WTC11 (cell line): ENCODE results near the gene CPXM2. TPM values are rescaled to one million over a fixed set of nuclear protein-coding genes. Genes with fewer than 3 reads are reported as not detected.

Experiments used
- ATAC-seq: fragments of 200-7000 bp; cut with Tn5 transposase; 2 replicates; pipeline ENCODE4 v1.10.0; 2021; ENCODE audit warnings: mild to moderate bottlenecking, moderate library complexity
- CTCF ChIA-PET: fragments of 300-600 bp; sonication (Branson Sonifier 250); formaldehyde crosslinking; loops from one replicate; lab custom pipeline; 2021; ENCODE audit warnings: antibody characterized with exemption; lab: Charles Lee
- POLR2A ChIA-PET: fragments of 350-600 bp; sonication (Branson Sonifier 250); formaldehyde crosslinking; loops from one replicate; lab custom pipeline; 2021; ENCODE audit warnings: antibody characterized with exemption; lab: Charles Lee
- DNase-seq: peaks from one replicate; pipeline ENCODE4 v3.0.0; 2021; ENCODE audit warnings: low spot score
- H3K27ac Mint-ChIP-seq: 2 replicates; pipeline ENCODE4 v1.8.0; 2021; ENCODE audit warnings: mixed read lengths
- H3K27me3 Mint-ChIP-seq: 2 replicates; pipeline ENCODE4 v1.8.0; 2021; ENCODE audit warnings: low read depth, mild to moderate bottlenecking, moderate library complexity, mixed read lengths
- H3K36me3 Mint-ChIP-seq: 2 replicates; pipeline ENCODE4 v1.8.0; 2021; ENCODE audit warnings: mixed read lengths
- H3K4me1 Mint-ChIP-seq: 2 replicates; pipeline ENCODE4 v1.8.0; 2022; ENCODE audit warnings: mixed read lengths
- H3K4me3 Mint-ChIP-seq: 2 replicates; pipeline ENCODE4 v1.8.0; 2021; ENCODE audit warnings: mild to moderate bottlenecking, moderate library complexity, mixed read lengths
- H3K9me3 Mint-ChIP-seq: 2 replicates; pipeline ENCODE4 v1.8.0; 2021; ENCODE audit warnings: mixed read lengths
- CBFB ChIP-seq: sonication (generic); formaldehyde crosslinking; IDR thresholded peaks from 2 replicates; pipeline ENCODE4 v1.8.1; 2022; ENCODE audit warnings: mild to moderate bottlenecking, low read depth, missing genetic modification reagents
- HMGA2 ChIP-seq: fragments of 250-450 bp; sonication (Bioruptor Pico); IDR thresholded peaks from 2 replicates; pipeline ENCODE4 v1.4.0; 2021; ENCODE audit warnings: mild to moderate bottlenecking, moderate library complexity
- JUN ChIP-seq: sonication (generic); formaldehyde crosslinking; IDR thresholded peaks from 2 replicates; pipeline ENCODE4 v1.8.0; 2023; ENCODE audit warnings: mild to moderate bottlenecking, missing genetic modification reagents
- NFATC4 ChIP-seq: fragments of 250-450 bp; sonication (Bioruptor Pico); IDR thresholded peaks from 2 replicates; pipeline ENCODE4 v1.9.0; 2021; ENCODE audit warnings: mild to moderate bottlenecking
- NFYB ChIP-seq: sonication (generic); formaldehyde crosslinking; conservative IDR thresholded peaks from 2 replicates; pipeline ENCODE4 v1.8.0; 2022; ENCODE audit warnings: low read depth, missing genetic modification reagents
- NR1H2 ChIP-seq: sonication (generic); formaldehyde crosslinking; IDR thresholded peaks from 2 replicates; pipeline ENCODE4 v1.9.0; 2021; ENCODE audit warnings: mild to moderate bottlenecking, moderate library complexity, missing genetic modification reagents
- OVOL2 ChIP-seq: fragments of 250-450 bp; sonication (Bioruptor Pico); IDR thresholded peaks from 2 replicates; pipeline ENCODE4 v1.9.0; 2021; ENCODE audit warnings: mild to moderate bottlenecking, borderline replicate concordance
- PRRX2 ChIP-seq: fragments of 250-450 bp; sonication (Bioruptor Pico); IDR thresholded peaks from 2 replicates; pipeline ENCODE4 v1.8.0; 2021; ENCODE audit warnings: mild to moderate bottlenecking
- RORB ChIP-seq: fragments of 250-450 bp; sonication (Bioruptor Pico); IDR thresholded peaks from 2 replicates; pipeline ENCODE4 v1.9.0; 2021; ENCODE audit warnings: mild to moderate bottlenecking
- ZBTB21 ChIP-seq: sonication (generic); formaldehyde crosslinking; IDR thresholded peaks from 2 replicates; pipeline ENCODE4 v1.8.1; 2023; ENCODE audit warnings: mild to moderate bottlenecking, missing genetic modification reagents, borderline replicate concordance
- ZNF232 ChIP-seq: sonication (generic); formaldehyde crosslinking; IDR thresholded peaks from 2 replicates; pipeline ENCODE4 v1.8.0; 2022; ENCODE audit warnings: mild to moderate bottlenecking, missing genetic modification reagents
- total RNA-seq: library from RNA; stranded (reverse); gene quantifications from 3 replicates; pipeline ENCODE4 v1.2.3, GENCODE V29; 2021
- TF ChIP-seq, protein P1 (sequence below): sonication (generic); formaldehyde crosslinking; conservative IDR thresholded peaks from 2 replicates; pipeline ENCODE4 v1.8.1; 2023; ENCODE audit warnings: mild to moderate bottlenecking, low read depth, missing genetic modification reagents, moderate library complexity
- TF ChIP-seq, protein P2 (sequence below): sonication (generic); formaldehyde crosslinking; conservative IDR thresholded peaks from 2 replicates; pipeline ENCODE4 v1.8.1; 2022; ENCODE audit warnings: mild to moderate bottlenecking, missing genetic modification reagents
- TF ChIP-seq, protein P3 (sequence below): fragments of 250-450 bp; sonication (Bioruptor Pico); IDR thresholded peaks from 2 replicates; pipeline ENCODE4 v1.9.0; 2021; ENCODE audit warnings: mild to moderate bottlenecking
- TF ChIP-seq, protein P4 (sequence below): sonication (generic); formaldehyde crosslinking; IDR thresholded peaks from 2 replicates; pipeline ENCODE4 v1.8.1; 2022; ENCODE audit warnings: mild to moderate bottlenecking, missing genetic modification reagents, moderate library complexity, borderline replicate concordance
- TF ChIP-seq, protein P5 (sequence below): sonication (generic); formaldehyde crosslinking; IDR thresholded peaks from 2 replicates; pipeline ENCODE4 v1.8.1; 2022; ENCODE audit warnings: low read depth, missing genetic modification reagents, borderline replicate concordance
- TF ChIP-seq, protein P6 (sequence below): fragments of 250-450 bp; sonication (Bioruptor Pico); IDR thresholded peaks from 2 replicates; pipeline ENCODE4 v1.9.0; 2021; ENCODE audit warnings: moderate library complexity, mild to moderate bottlenecking, inconsistent platforms, borderline replicate concordance
- TF ChIP-seq, protein P7 (sequence below): sonication (generic); formaldehyde crosslinking; IDR thresholded peaks from 2 replicates; pipeline ENCODE4 v1.8.1; 2022; ENCODE audit warnings: mild to moderate bottlenecking, moderate library complexity, missing genetic modification reagents
- TF ChIP-seq, protein P8 (sequence below): sonication (generic); formaldehyde crosslinking; IDR thresholded peaks from 2 replicates; pipeline ENCODE4 v1.8.1; 2023; ENCODE audit warnings: mild to moderate bottlenecking, missing genetic modification reagents

CPXM2 gene
- total RNA-seq, 1 experiment from 2014 or later: 3.4 TPM

DNA sequence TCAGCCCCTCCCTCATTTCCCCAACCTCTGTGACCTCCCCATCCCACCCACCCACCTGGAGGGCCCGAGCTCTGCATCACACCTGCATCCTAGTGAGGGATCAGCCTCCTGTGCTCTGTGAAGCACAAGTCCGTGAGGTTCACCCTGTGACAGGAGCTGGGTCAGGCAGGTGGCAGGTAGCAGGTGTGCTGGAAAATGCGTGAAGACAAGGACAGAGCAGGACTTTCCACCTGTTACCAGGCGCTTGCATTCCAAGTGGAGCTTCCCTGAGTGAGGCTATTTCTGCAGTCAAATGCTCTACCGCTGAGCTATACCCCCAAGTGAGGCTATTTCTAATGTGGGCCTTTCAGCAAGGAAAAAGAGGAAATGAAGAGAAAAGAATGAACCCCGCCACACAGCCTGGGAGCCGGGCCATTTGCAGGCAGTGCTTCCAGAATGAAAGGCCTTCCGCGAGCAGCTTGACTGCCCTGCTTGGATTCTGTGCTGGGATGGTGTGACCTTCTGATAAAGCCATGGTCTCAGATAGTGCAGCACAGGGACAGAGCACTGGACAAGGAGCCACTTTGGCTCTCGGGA lies 13.3 kb upstream of the CPXM2 start (continued):
- TF ChIP-seq, protein P1, sequence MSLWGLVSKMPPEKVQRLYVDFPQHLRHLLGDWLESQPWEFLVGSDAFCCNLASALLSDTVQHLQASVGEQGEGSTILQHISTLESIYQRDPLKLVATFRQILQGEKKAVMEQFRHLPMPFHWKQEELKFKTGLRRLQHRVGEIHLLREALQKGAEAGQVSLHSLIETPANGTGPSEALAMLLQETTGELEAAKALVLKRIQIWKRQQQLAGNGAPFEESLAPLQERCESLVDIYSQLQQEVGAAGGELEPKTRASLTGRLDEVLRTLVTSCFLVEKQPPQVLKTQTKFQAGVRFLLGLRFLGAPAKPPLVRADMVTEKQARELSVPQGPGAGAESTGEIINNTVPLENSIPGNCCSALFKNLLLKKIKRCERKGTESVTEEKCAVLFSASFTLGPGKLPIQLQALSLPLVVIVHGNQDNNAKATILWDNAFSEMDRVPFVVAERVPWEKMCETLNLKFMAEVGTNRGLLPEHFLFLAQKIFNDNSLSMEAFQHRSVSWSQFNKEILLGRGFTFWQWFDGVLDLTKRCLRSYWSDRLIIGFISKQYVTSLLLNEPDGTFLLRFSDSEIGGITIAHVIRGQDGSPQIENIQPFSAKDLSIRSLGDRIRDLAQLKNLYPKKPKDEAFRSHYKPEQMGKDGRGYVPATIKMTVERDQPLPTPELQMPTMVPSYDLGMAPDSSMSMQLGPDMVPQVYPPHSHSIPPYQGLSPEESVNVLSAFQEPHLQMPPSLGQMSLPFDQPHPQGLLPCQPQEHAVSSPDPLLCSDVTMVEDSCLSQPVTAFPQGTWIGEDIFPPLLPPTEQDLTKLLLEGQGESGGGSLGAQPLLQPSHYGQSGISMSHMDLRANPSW (CRISPR knock-in tag): no peak
- no peak for TF ChIP-seq ZNF232 (CRISPR knock-in tag)

DNA sequence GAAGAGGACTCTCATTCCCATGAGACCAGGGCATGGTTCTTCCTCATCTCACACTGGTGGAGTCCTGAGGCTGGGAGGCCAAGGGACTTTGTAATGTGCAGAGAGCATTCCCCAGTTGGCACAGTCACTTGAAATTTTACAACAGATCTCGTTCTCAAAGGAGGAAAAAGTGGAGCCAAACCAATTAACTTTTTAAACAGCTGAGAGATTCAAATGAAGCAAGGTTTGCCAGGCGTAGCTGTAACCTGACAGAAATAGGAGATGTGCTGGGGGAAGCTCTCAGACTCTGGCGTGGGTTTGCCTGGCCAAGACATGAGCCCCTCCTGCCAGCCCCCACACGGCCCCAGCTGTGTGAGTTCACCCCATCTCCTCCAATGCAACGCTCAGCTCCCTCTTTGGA lies 12.0 kb upstream of the CPXM2 start:
- Mint-ChIP-seq H3K27me3 (peaks cover 5% of the 10 kb centered on the region; the same call in 1 of the 2 replicates), H3K4me1 (peaks cover 6% of the 10 kb centered on the region), H3K36me3 (peaks cover 15% of the 10 kb centered on the region), H3K9me3 (peaks cover 24% of the 10 kb centered on the region), H3K27ac (no peak overlapping the region), H3K4me3 (no peak overlapping the region)
- ChIA-PET CTCF (interaction anchor here (0.6 kb wide), 1 partner anchor 38 kb away, joined by 3 read pairs; no protein-coding TSS in a partner anchor), POLR2A (no interaction called here)
- ATAC-seq (no peak), DNase-seq (no peak)
- no peak for TF ChIP-seq ZNF232 (CRISPR knock-in tag)
- TF ChIP-seq NFATC4: no peak
- TF ChIP-seq NR1H2 (CRISPR knock-in tag): no peak
- TF ChIP-seq CBFB: no peak
- no peak for TF ChIP-seq OVOL2 (CRISPR knock-in tag)
- TF ChIP-seq, protein P2, sequence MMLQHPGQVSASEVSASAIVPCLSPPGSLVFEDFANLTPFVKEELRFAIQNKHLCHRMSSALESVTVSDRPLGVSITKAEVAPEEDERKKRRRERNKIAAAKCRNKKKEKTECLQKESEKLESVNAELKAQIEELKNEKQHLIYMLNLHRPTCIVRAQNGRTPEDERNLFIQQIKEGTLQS (CRISPR knock-in tag): no peak
- TF ChIP-seq, protein P3, sequence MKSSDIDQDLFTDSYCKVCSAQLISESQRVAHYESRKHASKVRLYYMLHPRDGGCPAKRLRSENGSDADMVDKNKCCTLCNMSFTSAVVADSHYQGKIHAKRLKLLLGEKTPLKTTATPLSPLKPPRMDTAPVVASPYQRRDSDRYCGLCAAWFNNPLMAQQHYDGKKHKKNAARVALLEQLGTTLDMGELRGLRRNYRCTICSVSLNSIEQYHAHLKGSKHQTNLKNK (CRISPR knock-in tag): no peak
- TF ChIP-seq HMGA2: no peak
- no peak for TF ChIP-seq JUN
- TF ChIP-seq, protein P4, sequence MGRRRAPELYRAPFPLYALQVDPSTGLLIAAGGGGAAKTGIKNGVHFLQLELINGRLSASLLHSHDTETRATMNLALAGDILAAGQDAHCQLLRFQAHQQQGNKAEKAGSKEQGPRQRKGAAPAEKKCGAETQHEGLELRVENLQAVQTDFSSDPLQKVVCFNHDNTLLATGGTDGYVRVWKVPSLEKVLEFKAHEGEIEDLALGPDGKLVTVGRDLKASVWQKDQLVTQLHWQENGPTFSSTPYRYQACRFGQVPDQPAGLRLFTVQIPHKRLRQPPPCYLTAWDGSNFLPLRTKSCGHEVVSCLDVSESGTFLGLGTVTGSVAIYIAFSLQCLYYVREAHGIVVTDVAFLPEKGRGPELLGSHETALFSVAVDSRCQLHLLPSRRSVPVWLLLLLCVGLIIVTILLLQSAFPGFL (CRISPR knock-in tag): no peak

DNA sequence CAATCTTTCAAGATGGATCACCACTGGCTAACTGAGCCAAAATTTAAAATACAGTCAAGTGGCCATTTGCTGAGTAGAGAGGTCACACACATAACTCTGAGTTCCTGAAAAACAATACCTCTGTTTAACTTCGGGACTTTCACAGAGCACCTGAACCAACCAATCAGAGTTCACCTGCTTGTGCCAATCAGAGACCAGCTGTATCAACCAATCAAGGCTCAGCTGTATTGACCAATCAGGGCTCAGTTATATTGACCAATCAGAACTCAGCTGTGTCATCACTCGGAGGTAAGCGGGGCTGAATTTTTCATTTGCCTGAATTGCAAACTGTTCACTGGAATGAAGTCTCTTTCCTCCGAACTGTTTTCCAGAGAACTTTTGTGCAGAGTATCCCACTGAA lies 10.0 kb upstream of the CPXM2 start:
- Mint-ChIP-seq H3K27me3 (peaks cover 5% of the 10 kb centered on the region; the same call in 1 of the 2 replicates), H3K27ac (no peak overlapping the region), H3K4me3 (no peak overlapping the region), H3K36me3 (peaks cover 15% of the 10 kb centered on the region), H3K4me1 (no peaks in the 10 kb centered on the region; the same call in 1 of the 2 replicates), H3K9me3 (peaks cover 24% of the 10 kb centered on the region)
- ATAC-seq: no peak; the same call in 1 of the 2 replicates
- ChIA-PET CTCF (interaction anchor here (0.7 to 0.9 kb wide), 2 partner anchors 12 to 214 kb away, joined by 3 read pairs; no protein-coding TSS in a partner anchor), POLR2A (interaction anchor here (0.5 kb wide), 1 partner anchor 1931 kb away, joined by 3 read pairs; no protein-coding TSS in a partner anchor)
- DNase-seq: no peak
- TF ChIP-seq NFYB (CRISPR knock-in tag): peak; percentile 42; the same call in 1 of the 2 replicates
- TF ChIP-seq OVOL2 (CRISPR knock-in tag): no peak

DNA sequence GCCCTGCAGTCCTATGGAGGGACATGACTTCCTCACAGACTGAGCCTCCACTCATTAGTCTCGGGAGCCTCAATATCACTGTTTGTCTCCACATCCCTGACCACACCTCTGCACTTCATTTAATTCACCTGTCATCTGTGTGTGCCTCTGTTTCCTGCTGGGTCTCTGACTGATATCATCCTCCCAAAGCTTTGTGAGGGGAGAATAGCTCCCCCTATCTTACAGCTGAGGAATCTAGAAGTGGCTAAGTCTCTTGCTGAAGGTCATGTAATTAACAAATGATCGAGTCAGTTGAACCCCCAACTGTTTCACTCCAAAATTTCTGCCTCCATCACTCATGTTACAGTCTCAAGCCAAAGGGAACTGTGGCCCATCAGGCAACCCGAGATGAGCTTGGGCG lies 5.5 kb upstream of the CPXM2 start:
- Mint-ChIP-seq H3K36me3 (peaks cover 15% of the 10 kb centered on the region), H3K4me1 (0 out of 2 replicates have a peak, but pooled peaks cover 5% of the 10 kb centered on the region), H3K27ac (no peak overlapping the region), H3K4me3 (no peak overlapping the region), H3K27me3 (peaks cover 17% of the 10 kb centered on the region), H3K9me3 (peaks cover 24% of the 10 kb centered on the region)
- CTCF ChIA-PET: interaction anchor here (0.6 to 2.1 kb wide), 41 partner anchors 8 to 313 kb away, joined by 3 to 22 read pairs (median 4); no protein-coding TSS in a partner anchor
- POLR2A ChIA-PET: no interaction called here
- ATAC-seq (peak; percentile 71), DNase-seq (no peak)
- TF ChIP-seq ZBTB21 (CRISPR knock-in tag) (no peak), RORB (CRISPR knock-in tag) (no peak), PRRX2 (CRISPR knock-in tag) (no peak)
- TF ChIP-seq, protein P5, sequence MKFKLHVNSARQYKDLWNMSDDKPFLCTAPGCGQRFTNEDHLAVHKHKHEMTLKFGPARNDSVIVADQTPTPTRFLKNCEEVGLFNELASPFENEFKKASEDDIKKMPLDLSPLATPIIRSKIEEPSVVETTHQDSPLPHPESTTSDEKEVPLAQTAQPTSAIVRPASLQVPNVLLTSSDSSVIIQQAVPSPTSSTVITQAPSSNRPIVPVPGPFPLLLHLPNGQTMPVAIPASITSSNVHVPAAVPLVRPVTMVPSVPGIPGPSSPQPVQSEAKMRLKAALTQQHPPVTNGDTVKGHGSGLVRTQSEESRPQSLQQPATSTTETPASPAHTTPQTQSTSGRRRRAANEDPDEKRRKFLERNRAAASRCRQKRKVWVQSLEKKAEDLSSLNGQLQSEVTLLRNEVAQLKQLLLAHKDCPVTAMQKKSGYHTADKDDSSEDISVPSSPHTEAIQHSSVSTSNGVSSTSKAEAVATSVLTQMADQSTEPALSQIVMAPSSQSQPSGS: no peak
- TF ChIP-seq, protein P6, sequence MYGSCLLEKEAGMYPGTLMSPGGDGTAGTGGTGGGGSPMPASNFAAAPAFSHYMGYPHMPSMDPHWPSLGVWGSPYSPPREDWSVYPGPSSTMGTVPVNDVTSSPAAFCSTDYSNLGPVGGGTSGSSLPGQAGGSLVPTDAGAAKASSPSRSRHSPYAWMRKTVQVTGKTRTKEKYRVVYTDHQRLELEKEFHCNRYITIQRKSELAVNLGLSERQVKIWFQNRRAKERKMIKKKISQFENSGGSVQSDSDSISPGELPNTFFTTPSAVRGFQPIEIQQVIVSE (CRISPR knock-in tag): no peak
- TF ChIP-seq, protein P7, sequence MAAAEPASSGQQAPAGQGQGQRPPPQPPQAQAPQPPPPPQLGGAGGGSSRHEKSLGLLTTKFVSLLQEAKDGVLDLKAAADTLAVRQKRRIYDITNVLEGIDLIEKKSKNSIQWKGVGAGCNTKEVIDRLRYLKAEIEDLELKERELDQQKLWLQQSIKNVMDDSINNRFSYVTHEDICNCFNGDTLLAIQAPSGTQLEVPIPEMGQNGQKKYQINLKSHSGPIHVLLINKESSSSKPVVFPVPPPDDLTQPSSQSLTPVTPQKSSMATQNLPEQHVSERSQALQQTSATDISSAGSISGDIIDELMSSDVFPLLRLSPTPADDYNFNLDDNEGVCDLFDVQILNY (CRISPR knock-in tag): no peak
- TF ChIP-seq, protein P8, sequence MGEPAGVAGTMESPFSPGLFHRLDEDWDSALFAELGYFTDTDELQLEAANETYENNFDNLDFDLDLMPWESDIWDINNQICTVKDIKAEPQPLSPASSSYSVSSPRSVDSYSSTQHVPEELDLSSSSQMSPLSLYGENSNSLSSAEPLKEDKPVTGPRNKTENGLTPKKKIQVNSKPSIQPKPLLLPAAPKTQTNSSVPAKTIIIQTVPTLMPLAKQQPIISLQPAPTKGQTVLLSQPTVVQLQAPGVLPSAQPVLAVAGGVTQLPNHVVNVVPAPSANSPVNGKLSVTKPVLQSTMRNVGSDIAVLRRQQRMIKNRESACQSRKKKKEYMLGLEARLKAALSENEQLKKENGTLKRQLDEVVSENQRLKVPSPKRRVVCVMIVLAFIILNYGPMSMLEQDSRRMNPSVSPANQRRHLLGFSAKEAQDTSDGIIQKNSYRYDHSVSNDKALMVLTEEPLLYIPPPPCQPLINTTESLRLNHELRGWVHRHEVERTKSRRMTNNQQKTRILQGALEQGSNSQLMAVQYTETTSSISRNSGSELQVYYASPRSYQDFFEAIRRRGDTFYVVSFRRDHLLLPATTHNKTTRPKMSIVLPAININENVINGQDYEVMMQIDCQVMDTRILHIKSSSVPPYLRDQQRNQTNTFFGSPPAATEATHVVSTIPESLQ (CRISPR knock-in tag): no peak
- TF ChIP-seq, protein P3 (CRISPR knock-in tag): no peak
